MG63 (cell line): ENCODE results near the gene USP15. TPM values are rescaled to one million over a fixed set of nuclear protein-coding genes. Genes with fewer than 3 reads are reported as not detected.
"Not testable (repeated sequence)": the region's sequence is repeated elsewhere in the genome, so short reads cannot be mapped to it uniquely, and the experiment has no call there.

Source experiments
- DNase-seq: peaks from one replicate; pipeline ENCODE4 v3.0.0-alpha.2; 2020
- H3K27me3 ChIP-seq: fragments of 250-450 bp; sonication (Bioruptor Pico); 2 replicates; pipeline ENCODE4 v1.5.1; 2020; ENCODE audit warnings: mild to moderate bottlenecking, moderate library complexity
- H3K36me3 ChIP-seq: fragments of 250-450 bp; sonication (Bioruptor Pico); 2 replicates; pipeline ENCODE4 v1.5.1; 2020; ENCODE audit warnings: mild to moderate bottlenecking, moderate library complexity
- H3K4me3 ChIP-seq: fragments of 250-450 bp; sonication (Bioruptor Pico); 2 replicates; pipeline ENCODE4 v1.5.1; 2020; ENCODE audit warnings: mild to moderate bottlenecking, moderate library complexity
- H3K9me3 ChIP-seq: fragments of 250-450 bp; sonication (Bioruptor Pico); 2 replicates; pipeline ENCODE4 v1.5.1; 2020; ENCODE audit warnings: mild to moderate bottlenecking, moderate library complexity
- total RNA-seq: library from RNA; depleted of rRNA; stranded (reverse); fragments of >200 nt; shearing (Covaris generic); gene quantifications from 2 replicates; pipeline ENCODE4 v1.2.3, GENCODE V29; 2014; ENCODE audit warnings: low replicate concordance

USP15 gene
- total RNA-seq, 1 experiment from 2014 or later, result 9.7 TPM

DNA sequence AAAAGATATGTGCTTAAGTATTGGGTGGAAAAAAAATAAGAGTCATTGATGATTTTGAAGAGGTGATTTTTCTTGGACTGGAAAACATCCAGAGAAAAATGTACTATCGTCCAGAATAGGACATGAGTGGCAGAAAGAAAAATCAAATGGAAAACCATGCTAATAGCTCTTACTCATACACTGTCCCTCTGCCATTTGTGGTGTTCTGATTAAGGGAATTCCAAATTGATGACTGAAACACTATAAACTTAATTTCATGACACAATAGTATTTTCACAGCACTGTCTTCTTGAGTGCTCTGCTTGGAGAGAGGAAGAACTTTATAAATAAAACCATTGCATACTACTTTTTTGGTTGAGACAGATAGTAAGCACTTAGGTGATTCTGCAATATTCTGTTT is 72.4 kb downstream of the USP15 start:
- Histone ChIP-seq H3K9me3 (no peaks in the 10 kb centered on the region; the same call in 1 of the 2 replicates), H3K36me3 (peaks cover 9% of the 10 kb centered on the region), H3K4me3 (no peak overlapping the region), H3K27me3 (no peaks in the 10 kb centered on the region)
- DNase-seq, result no peak

DNA sequence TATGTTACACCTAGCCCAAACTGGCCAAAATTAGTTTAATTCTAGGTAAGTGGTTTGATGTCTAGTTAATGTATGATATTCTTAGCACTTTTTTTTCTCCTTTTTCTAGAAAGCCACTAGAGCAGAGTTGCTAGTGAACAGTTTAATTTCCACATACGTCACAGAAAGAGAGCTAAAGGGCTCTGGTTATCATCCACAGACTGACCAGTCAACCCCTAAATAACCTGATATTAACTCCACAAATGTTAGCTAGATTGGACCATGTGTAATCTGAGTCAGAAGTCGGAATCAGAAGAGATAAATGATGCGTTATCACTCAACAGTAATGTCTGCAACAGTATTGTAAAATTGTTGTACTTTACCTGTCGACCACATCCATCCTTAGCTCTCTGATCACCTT is 74.9 kb downstream of the USP15 start:
- no peak for DNase-seq
- no peak overlapping the region for H3K4me3 ChIP-seq
- H3K36me3 ChIP-seq, result peaks cover 19% of the 10 kb centered on the region
- no peaks in the 10 kb centered on the region for H3K27me3 ChIP-seq
- H3K9me3 ChIP-seq, result peaks cover 10% of the 10 kb centered on the region

DNA sequence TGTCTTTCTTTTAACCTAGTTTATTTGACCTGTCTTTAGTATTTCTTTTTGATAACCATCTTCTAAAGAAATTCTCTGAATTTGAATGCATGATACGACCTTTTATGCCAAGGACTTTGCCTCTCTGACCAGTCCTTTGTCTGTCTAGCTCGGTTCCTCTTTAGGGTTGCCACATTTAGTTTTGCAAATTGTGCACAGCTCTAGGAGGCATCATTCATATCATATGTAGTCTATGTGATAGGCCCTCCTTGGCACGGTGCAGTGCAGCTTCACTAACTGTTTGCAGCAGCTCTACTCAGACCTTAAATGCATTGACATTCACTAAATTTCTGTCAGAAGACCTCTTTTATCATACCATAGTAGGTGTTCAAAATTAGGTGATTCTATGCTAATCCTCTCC is 75.6 kb downstream of the USP15 start:
- no peak for DNase-seq
- H3K36me3 ChIP-seq, result peaks cover 19% of the 10 kb centered on the region
- H3K4me3 ChIP-seq, result no peak overlapping the region
- H3K27me3 ChIP-seq, result no peaks in the 10 kb centered on the region
- peaks cover 10% of the 10 kb centered on the region for H3K9me3 ChIP-seq

DNA sequence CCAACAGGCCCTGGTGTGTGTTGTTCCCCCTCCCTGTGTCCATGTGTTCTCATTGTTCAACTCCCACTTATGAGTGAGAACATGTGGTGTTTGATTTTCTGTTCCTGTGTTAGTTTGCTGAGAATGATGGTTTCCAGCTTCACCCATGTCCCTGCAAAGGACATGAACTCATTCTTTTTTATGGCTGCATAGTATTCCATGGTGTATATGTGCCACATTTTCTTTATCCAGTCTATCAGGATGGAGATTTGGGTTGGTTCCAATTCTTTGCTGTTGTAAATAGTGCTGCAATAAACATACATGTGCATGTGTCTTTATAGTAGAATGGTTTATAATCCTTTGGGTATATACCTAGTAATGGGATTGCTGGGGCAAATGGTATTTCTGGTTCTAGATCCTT is 77.4 kb downstream of the USP15 start:
- H3K27me3 ChIP-seq, DNase-seq, H3K4me3 ChIP-seq: not testable (repeated sequence)
- Histone ChIP-seq H3K36me3 (peaks cover 25% of the 10 kb centered on the region), H3K9me3 (peaks cover 10% of the 10 kb centered on the region)

DNA sequence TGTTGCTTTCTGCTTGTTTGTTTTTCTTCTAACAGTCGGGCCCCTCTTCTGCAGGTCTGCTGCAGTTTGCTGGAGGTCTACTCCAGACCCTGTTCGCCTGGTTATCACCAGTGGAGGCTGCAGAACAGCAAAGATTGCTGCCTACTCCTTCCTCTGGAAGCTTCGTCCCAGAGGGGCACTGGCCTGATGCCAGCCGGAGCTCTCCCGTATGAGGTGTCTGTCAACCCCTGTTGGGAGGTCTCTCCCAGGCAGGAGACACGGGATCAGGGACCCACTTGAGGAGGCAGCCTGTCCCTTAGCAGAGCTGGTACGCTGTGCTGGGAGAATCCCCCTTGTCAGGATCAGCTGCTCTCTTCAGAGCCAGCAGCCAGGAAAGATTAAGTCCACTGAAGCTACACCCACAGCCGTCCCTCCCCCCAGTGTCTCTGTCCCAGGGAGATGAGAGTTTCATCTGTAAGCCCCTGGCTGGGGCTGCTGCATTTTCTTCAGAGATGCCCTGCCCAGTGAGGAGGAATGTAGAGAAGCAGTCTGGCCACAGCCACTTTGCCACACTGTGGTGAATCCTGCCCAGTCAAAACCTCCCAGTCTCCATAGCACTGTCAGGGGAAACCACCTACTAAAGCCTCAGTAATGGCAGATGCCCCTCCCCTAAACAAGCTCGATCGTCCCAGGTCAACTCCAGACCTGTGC is 82.6 kb downstream of the USP15 start:
- DNase-seq, H3K4me3 ChIP-seq, H3K27me3 ChIP-seq: not testable (repeated sequence)
- H3K36me3 ChIP-seq, result peaks cover 39% of the 10 kb centered on the region
- peaks cover 14% of the 10 kb centered on the region for H3K9me3 ChIP-seq

DNA sequence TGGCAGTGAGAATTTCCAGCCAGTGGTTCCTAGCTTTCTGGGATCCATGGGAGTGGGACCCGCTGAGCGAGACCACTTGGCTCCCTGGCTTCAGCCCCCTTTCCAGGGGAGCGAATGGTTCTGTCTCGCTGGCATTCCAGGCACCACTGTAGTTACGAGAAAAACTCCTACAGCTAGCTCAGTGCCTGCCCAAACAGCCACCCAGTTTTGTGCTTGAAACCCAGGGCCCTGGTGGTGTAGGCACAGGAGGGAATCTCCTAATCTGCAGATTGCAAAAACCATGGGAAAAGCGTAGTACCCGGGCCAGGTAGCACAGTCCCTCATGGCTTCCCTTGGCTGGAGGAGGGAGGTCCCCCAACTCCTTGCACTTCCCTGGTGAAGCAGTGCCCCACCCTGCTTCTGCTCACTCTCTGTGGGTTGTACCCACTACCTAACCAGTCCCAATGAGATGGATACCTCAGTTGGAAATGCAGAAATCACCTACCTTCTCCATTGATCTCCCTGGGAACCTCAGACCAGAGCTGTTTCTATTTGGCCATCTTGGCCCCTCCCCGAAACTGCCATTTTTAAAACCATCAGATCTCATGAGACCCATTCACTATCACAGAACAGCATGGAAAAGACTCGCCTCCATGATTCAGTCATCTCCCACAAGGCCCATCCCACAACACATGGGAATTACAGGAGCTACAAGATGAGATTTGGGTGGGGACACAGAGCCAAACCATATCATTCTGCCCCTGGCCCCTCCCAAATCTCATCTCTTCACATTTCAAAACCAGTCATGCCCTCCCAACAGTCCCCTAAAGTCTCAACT is 83.3 kb downstream of the USP15 start:
- not testable (repeated sequence) for H3K9me3 ChIP-seq, H3K27me3 ChIP-seq, H3K4me3 ChIP-seq, DNase-seq
- peaks cover 33% of the 10 kb centered on the region for H3K36me3 ChIP-seq

DNA sequence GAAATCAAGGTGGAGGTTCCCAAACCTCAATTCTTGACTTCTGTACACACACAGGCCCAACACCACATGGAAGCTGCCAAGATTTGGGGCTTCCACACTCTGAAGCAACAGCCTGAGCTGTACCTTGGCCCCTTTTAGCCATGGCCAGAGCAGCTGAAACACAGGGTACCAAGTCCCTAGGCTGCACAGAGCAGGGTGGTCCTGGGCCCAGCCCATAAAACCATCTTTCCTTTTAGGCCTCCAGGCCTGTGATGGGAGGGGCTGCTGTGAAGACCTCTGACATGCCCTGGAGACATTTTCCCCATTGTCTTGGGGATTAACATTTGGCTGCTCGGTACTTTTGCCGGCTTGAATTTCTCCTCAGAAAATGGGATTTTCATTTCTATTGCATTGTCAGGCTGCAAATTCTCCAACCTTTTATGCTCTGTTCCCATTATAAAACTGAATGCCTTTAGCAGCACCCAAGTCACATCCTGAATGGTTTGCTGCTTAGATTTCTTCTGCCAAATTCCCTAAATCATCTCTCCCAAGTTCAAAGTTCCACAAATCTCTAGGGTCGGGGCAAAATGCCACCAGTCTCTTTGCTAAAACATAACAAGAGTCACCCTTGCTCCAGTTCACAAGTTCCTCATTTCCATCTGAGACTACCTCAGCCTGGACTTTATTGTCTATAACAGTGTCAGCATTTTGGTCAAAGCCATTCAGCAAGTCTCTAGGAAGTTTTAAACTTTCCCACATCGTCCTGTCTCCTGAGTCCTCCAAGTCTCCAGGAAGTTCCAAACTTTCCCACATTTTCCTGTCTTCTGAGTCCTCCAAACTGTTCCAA is 84.7 kb downstream of the USP15 start:
- not testable (repeated sequence) for DNase-seq, H3K9me3 ChIP-seq, H3K27me3 ChIP-seq, H3K4me3 ChIP-seq
- H3K36me3 ChIP-seq, result peaks cover 33% of the 10 kb centered on the region

DNA sequence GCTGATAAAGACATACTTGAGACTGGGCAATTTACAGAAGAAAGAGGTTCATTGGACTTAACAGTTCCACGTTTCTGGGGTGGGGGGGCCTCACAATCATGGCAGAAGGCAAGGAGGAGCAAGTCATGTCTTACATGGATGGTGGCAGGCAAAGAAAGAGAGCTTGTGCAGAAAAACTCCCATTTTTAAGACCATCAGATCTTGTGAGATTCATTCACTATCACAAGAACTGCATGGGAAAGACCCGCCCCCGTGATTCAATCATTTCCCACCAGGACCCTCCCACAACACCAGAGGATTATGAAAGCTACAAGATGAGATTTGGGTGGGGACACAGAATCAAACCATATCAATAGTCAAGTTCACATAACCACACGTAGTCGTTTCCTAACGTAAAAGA is 85.5 kb downstream of the USP15 start:
- no peak for DNase-seq
- H3K27me3 ChIP-seq, result no peaks in the 10 kb centered on the region
- H3K9me3 ChIP-seq, result peaks cover 5% of the 10 kb centered on the region; the same call in 1 of the 2 replicates
- peaks cover 33% of the 10 kb centered on the region for H3K36me3 ChIP-seq
- H3K4me3 ChIP-seq, result no peak overlapping the region

DNA sequence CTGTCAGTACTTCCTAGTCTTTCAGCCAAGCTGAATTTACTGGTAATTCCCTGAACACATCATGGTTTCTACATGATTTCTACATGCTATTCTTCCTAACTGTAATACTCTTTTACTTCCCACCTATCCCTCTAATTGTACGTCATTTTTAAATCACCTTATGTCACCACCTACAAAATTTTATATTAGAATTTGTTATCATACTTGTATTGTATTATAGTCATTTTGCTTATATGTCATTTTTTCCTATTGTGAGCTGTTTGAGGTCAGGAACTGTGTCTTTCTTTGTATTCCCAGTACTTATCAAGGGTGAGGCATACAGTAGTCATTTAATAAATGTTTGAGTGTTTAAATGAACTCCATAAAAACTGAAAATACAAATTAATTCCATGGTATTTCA is 86.6 kb downstream of the USP15 start:
- Histone ChIP-seq H3K4me3 (no peak overlapping the region), H3K27me3 (no peaks in the 10 kb centered on the region), H3K9me3 (peaks cover 5% of the 10 kb centered on the region; the same call in 1 of the 2 replicates), H3K36me3 (peaks cover 33% of the 10 kb centered on the region)
- no peak for DNase-seq

DNA sequence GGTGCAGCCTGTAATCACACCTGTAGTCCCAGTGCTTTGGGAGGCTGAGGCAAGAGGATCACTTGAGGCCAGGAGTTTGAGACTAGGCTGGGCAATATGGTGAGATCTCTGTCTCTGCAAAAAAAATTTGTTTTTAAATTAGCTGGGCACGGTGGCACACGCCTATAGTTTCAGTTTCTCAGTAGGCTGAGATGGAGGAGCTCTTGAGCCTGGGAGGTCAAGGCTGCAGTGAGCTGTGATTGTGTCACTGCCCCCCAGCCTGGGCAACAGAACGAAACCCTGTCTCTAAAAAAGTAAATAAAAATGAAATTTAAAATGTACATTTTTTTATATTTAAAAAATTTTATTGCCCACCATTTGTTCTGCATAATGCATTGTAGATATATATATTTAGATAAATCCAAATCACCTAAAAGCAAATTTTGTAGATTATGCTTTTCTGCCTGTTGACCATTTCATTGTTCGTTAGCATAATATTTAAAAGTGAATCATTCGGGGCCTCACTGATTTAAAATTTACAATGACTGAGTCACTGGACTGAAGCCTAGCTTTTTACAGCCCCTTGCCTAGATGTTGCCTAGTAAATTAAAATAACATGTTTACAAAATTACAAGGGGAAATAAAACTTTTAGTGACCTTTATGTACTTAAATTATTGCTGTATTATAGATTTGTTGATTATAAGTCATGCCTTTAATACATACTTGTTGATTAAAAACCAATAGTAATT is 87.9 kb downstream of the USP15 start:
- peaks cover 5% of the 10 kb centered on the region; the same call in 1 of the 2 replicates for H3K9me3 ChIP-seq
- peak; percentile 33 for DNase-seq
- no peak overlapping the region for H3K4me3 ChIP-seq
- no peaks in the 10 kb centered on the region for H3K27me3 ChIP-seq
- H3K36me3 ChIP-seq, result peaks cover 23% of the 10 kb centered on the region

DNA sequence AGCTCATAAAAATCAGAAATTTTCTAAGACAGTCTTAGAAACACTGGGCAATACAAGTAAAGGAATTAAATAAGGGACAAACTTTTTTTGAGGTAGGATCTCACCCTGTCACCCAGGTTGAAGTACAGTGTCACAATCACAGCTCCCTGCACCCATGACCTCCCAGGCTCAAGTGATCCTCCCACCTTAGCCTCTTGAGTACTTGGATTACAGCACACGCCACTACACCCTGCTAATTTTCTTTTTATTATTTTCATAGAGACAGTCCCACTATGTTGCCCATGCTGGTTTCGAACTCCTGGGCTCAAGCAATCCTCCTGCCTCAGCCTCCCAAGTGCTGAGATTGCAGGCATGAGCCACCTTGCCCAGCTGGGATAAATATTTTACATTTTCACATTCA is 90.3 kb downstream of the USP15 start:
- Histone ChIP-seq H3K9me3 (no peaks in the 10 kb centered on the region), H3K4me3 (no peak overlapping the region), H3K36me3 (peaks cover 3% of the 10 kb centered on the region; the same call in 1 of the 2 replicates), H3K27me3 (no peaks in the 10 kb centered on the region)
- no peak for DNase-seq

DNA sequence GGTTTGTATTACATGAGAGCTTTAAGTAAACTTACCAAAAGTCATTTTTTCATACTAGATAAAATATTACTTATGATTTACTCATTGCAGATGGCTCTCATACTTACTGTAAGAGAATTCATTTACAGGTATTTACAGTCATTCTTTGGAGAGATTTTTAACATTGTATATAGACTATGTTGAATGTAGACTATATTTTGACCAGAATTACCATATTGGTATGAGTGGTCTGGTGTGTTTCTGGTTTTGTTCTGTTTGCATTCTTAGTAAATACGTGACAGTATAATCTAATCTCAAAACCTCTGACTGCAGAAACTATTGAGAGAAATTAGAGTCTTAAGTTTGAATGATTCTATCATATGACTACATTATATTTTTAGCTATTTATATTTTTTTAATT is 91.1 kb downstream of the USP15 start:
- no peak overlapping the region for H3K4me3 ChIP-seq
- DNase-seq, result no peak
- no peaks in the 10 kb centered on the region for H3K9me3 ChIP-seq
- peaks cover 3% of the 10 kb centered on the region; the same call in 1 of the 2 replicates for H3K36me3 ChIP-seq
- no peaks in the 10 kb centered on the region for H3K27me3 ChIP-seq

DNA sequence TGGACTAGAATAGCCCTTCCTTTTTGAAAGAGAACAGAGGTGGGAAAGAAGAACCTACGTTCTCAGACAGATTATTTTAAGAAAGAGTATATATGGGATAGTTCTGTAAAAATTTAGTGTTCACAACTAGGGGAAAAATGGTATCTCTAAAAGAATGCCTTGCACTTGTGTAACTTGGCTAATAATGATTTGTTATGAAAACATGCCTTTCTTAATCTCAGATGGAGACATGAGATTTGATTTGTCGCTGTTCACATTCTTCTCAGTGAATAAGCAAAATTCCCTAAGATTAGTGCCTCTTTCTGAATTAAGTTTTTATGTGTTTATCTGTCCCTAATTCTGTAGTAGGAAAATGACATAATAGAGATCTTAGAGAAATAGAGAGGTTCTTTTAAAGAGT is 100.8 kb downstream of the USP15 start:
- Histone ChIP-seq H3K4me3 (no peak overlapping the region), H3K36me3 (peaks cover 16% of the 10 kb centered on the region), H3K9me3 (no peaks in the 10 kb centered on the region), H3K27me3 (no peaks in the 10 kb centered on the region)
- no peak for DNase-seq

DNA sequence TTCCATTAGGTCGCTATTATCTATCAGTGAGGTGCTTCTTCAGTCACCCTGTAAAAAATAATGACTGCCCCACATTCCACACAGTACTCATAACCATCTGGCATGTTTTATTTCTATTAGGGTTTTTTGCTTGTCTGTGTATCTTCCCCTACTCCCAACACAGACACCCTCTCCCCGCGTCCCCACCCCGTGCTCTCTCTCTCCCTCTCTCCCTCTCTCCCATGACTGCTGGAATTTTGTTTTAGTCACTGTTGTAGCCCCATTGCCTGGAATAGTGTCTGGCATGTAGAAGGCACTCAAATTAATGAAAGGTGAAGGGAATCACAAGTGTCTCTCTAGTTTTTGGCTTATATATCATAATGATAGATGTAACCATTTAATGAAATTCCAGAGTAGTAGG is 103.3 kb downstream of the USP15 start:
- H3K4me3 ChIP-seq, result no peak overlapping the region
- peaks cover 15% of the 10 kb centered on the region for H3K36me3 ChIP-seq
- H3K9me3 ChIP-seq, result no peaks in the 10 kb centered on the region
- no peak for DNase-seq
- H3K27me3 ChIP-seq, result no peaks in the 10 kb centered on the region

DNA sequence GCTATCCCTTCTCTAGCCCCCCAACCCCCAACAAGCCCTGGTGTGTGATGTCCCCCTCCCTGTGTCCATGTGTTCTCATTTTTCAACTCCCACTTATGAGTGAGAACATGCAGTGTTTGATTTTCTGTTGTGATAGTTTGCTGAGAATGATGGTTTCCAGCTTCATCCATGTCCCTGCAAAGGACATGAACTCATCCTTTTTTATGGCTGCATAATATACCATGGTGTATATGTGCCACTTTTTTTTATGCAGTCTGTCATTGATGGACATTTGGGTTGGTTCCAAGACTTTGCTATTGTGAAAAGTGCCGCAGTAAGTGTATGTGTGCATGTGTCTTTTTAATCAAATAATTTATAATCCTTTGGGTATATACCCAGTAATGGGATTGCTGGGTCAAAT is 104.5 kb downstream of the USP15 start:
- not testable (repeated sequence) for H3K27me3 ChIP-seq, DNase-seq
- peaks cover 15% of the 10 kb centered on the region for H3K36me3 ChIP-seq

DNA sequence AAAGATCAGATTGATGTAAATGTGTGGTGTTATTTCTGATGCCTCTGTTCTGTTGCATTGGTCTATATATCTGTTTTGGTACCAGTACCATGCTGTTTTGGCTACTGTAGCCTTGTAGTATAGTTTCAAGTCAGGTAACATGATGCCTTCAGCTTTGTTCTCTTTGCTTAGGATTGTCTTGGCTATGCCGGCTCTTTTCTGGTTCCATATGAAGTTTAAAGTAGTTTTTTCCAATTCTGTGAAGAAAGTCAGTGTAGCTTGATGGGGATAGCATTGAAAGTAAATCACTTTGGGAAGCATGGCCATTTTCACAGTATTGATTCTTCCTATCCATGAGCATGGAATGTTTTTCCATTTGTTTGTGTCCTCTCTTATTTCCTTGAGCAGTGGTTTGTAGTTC is 105.6 kb downstream of the USP15 start:
- DNase-seq, H3K27me3 ChIP-seq, H3K4me3 ChIP-seq, H3K9me3 ChIP-seq: not testable (repeated sequence)
- peaks cover 15% of the 10 kb centered on the region for H3K36me3 ChIP-seq

More for the DNA sequence above, 104.5 kb downstream of the USP15 start:
- H3K4me3 ChIP-seq, H3K9me3 ChIP-seq: not testable (repeated sequence)
